ENCODE data around the gene ANKK1.

DNA sequence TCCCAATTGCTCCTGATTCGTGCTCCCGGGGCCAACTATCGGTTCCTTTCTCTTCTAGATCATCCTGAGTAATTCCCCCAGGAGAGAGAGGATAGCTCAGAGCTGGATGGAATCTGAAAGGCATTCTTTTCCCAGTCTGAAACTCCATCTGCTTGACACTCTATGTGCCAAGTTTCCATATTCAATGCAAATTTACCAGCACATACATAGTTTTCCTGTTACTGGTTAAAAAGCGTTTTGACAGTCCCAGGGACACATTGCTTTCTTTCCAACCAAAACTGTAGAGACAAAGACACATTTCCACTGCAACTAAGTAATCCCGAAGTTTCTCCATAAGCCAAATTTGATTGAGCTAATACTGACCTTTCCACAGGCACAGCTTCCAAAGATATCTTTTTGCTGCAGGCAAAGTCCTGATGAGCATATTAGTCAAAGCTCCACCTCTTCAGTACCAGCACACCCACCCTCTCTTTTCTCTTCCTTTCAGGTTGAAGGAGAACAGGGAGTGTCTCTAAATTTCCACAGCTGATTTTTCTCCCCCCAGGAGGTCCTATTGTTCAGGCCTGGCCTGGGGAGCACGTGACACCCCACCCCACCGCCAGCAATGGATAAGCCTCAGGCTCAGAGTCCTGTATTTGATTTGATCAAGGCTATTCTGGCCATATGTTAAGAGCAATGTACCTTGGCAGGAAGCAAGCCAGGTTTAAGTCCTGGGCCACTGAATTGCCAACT lies 9.7 kb upstream of the ANKK1 start:
- TF ChIP-seq CSDC2 (CRISPR knock-in tag; IDR thresholded peaks at IDR 0.05): no peak
- TF ChIP-seq RARB (CRISPR knock-in tag; IDR thresholded peaks at IDR 0.05): no peak
- TF ChIP-seq, protein P1, sequence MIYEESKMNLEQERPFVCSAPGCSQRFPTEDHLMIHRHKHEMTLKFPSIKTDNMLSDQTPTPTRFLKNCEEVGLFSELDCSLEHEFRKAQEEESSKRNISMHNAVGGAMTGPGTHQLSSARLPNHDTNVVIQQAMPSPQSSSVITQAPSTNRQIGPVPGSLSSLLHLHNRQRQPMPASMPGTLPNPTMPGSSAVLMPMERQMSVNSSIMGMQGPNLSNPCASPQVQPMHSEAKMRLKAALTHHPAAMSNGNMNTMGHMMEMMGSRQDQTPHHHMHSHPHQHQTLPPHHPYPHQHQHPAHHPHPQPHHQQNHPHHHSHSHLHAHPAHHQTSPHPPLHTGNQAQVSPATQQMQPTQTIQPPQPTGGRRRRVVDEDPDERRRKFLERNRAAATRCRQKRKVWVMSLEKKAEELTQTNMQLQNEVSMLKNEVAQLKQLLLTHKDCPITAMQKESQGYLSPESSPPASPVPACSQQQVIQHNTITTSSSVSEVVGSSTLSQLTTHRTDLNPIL (CRISPR knock-in tag; IDR thresholded peaks at IDR 0.05; ENCODE audit: low read depth): no peak
- no peak for TF ChIP-seq PPARA (CRISPR knock-in tag; IDR thresholded peaks at IDR 0.05; ENCODE audit: borderline replicate concordance)
- no peak for TF ChIP-seq ZC3H10 (CRISPR knock-in tag; IDR thresholded peaks at IDR 0.05)
